HT-29 (cell line): ENCODE data around the gene SLC45A3. TPM values are rescaled to one million over a fixed set of nuclear protein-coding genes. Genes with fewer than 3 reads are reported as not detected.
A peak's percentile ranks its signal among the peaks of the same experiment; 100 is the strongest.

Source experiments
- DNase-seq: peaks from one replicate; pipeline ENCODE4 v3.0.0-alpha.2; 2015; ENCODE audit warnings: low spot score
- total RNA-seq: library from RNA; depleted of rRNA; stranded (reverse); fragments of >200 nt; shearing (Covaris generic); gene quantifications from 2 replicates; pipeline ENCODE4 v1.2.3, GENCODE V29; 2014

The SLC45A3 gene
- total RNA-seq, 1 experiment from 2014 or later, result 59.6 TPM

- no peak for DNase-seq
Observed at GRCh38 chr1:205669341-205670149, 10.8 kb downstream of the SLC45A3 start.

DNA sequence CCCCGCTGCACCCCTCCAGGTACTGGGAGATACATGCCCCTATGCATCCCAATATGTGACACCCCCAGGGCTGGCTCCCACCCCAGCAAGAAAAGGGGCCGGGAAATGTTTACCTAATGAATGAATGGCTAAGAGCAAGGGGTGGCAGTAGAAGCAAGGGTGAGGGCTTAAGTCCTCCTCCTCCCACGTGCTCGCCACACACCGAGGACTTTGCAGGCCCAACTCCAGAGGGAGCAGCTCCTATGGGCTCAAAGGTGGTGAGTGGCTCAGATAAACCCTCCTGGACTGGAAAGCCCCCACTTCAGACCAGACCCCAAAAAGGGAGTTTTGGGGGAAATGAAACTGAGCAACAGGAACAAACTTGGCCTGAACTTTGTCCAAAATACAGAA, 11.4 kb downstream of the SLC45A3 start:
- peak; percentile 61 for DNase-seq

- DNase-seq, result no peak
Observed at GRCh38 chr1:205667909-205668643, 12.2 kb downstream of the SLC45A3 start.

DNA sequence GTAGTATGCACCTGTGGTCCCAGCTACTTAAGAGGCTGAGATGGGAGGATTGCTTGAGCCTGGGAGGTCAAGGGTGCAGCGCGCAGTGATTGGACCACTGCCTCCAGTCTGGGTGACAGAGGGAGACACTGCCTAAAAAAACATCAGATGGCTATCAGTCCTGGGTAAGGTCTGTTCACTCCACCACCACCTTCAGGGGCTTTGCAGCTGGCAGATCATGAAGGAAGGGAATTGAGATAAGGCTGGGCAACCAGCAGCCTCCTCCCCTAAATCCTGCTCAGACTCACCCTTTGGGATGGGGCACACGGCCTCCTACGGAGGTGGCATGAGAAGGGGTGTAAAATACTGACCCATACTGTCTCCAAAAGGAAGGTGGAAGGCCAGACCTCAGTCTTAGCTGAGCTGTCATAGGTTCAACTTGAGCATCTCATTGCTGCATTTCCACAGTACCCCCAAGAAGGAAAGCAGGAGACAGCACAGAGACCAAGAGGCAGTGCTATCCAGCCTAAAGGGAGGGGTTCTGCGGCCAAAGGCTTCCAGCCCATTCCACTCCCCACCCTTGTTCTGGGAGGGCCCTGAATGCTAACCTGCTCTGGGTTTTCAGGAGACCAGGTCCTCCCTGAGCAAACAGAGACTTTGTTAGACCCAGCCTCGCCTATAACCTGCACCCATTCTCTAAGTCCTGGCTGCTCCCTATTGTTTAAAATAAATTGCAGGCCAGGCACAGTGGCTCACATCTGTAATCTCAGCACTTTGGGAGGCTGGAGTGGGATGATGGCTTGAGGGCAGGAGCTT, 13.7 kb downstream of the SLC45A3 start:
- peak; percentile 63 for DNase-seq

DNA sequence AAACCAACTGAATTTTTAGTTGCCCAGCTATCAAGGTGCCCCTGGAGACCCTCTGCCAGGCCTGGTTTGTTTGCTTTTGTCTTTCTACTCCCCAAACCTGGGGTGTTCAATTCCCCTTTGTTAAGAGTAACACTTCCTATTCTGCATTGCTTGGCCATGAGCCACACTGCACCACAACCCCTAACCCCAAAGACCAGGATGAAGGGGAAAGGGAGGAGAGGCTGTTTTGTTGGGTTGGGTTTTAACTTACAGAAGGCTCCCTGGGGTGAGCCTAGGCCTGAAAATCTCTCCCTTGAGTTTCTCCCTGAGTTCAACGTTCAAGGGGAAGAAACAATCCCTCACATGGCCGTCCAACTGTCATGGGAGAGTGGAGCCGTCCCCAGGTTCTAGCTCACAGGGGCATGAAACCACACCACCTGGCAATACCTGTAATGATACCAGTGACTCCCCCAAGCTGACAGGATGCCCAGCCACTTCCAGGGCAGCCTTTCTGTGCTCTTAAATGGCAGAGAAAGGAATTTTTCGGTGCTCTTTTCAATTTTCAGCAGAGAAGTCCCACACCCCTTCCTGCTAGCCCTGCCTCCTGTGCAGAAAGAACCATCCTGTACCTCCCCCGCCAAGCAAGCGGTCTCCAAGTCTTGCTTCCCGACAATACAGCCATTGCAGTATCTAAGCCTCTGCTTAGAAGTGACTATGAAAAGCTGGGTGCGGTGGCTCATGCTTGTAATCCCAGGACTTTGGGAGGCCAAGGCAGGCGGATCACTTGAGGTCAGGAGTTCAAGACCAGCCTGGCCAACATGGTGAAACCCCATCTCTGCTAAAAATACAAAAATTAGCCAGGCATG, 14.9 kb downstream of the SLC45A3 start:
- peak; percentile 46 for DNase-seq

DNA sequence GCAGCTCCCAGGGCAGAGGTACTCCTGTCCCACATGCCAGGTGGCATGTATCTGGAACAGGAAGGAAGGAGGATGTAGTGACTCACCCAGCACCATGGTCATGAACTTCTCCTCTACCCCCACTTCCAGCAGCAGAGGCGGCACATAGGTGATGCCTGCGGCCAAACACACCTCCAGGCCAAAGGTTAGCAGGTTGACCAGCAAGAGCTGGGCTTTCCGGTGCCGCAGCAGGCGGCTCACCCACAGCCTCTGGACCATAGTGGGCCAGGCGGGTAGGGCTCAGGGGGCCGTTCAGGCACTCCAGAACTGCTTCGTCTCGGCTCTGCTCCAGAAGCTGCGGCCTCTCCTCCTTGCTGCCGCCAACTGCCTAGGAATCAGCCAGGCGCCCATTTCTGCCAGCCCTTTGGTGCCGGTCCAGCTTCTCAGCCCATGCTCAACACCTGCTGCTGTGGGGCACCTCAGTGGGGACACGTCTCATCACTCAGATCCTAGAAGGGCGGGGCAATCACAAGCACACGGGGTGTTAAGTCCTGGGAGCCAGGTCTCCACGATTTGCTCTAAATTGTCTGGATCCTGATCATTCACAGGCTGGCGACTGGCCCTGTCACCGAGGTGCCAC, 15.8 kb downstream of the SLC45A3 start:
- DNase-seq, result peak; percentile 90

GRCh38 chr1:205663286-205663936, 16.9 kb downstream of the SLC45A3 start:
- DNase-seq, result no peak

GRCh38 chr1:205662791-205663190, 17.5 kb downstream of the SLC45A3 start:
- no peak for DNase-seq

DNA sequence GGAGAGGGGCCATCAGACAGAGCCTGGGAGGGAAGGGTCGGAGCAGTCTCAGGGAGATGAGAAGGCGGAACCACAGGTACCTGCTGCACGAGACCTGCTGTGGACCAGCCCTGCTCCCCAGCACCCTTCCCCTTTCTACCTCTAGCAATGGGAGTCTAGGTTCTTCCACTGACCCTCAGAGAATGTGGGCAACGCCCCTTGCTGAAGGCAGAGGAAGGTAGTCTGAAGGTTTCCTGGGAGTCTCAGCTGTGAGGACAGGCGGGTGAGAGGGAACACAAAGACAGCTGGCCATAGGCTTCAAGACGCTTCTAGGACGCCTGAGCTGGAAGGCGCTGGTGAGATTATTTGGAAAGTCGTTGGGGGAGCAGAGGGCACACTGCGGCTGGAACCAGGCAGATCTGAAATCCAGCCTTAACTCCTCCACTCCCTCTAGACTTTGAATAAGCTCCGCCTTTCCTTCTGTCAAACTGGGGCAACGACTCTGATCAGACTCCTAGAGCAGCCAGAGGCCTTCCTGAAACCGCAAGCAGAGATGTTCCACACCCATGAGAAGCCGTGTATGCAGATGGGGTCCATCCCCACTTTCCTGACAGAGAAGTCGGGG, 18.1 kb downstream of the SLC45A3 start:
- DNase-seq, result no peak

- no peak for DNase-seq
Observed at GRCh38 chr1:205661429-205662134, 18.7 kb downstream of the SLC45A3 start.

DNA sequence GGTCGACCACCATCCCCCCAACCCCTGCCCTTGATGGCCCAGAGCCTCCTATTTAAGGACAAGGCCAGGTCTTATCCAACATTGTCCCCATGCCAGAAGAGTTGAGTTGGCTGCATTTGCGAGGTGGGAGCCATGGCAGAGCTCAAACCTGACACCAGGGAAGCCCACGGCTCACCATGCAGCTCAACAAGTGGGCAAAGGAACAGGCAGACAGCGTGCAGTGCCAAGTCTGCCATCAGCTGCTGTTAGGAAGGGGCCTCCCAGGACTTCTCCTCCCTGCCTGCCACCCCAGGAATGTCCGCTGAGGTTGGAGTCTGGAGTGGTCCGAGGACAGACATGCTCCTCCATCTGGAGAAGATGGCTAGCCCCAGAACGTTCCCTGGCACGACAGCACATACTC, 19.9 kb downstream of the SLC45A3 start:
- no peak for DNase-seq

GRCh38 chr1:205658943-205659581, 21.2 kb downstream of the SLC45A3 start:
- peak; percentile 86 for DNase-seq

DNA sequence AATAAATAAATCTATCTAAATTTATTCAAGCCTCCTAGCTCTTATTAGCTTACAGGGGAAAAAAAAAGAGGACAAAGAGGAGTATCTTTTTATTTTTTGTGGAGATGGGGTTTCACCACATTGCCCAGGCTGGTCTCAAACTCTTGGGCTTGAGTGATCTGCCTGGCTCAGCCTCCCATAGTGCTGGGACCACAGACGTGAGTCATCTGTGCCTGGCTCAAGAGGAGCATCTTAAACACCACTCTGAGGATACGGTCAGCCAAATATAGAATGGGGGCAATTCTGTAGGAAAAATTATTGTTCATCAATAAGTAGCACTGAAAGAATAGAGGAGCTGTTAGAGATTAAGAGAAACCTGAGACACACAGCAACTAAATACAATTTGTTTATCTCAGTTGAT, 24.1 kb downstream of the SLC45A3 start:
- DNase-seq, result no peak

DNA sequence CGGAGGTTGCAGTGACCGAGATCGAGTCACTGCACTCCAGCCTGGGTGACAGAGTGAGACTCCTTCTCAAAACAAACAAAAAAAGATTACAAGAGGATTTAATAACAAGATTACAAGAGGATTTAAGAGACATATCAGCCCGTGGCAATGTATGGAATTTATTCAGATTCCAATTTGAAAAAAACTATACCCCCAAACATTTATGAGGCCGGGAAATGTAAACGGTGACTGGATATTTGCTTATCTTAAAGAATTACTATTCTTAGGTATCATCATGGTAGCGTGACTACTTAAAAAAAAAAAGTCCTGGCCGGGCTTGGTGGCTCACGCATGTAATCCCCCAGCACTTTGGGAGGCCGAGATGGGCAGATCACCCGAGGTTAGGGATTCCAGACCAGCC, 27.3 kb downstream of the SLC45A3 start:
- DNase-seq, result no peak

- no peak for DNase-seq
Observed at GRCh38 chr1:205650241-205650640, 30.1 kb downstream of the SLC45A3 start.

- no peak for DNase-seq
Observed at GRCh38 chr1:205645519-205645918, 34.8 kb downstream of the SLC45A3 start.

- DNase-seq, result no peak
Observed at GRCh38 chr1:205642679-205643307, 37.5 kb downstream of the SLC45A3 start.

- DNase-seq, result no peak
Observed at GRCh38 chr1:205639567-205639966, 40.7 kb downstream of the SLC45A3 start.
